Loucy (cell line): ENCODE data around the gene UTP14A.

Experiments used
- H2AFZ ChIP-seq: fragments of 200-600 bp; sonication (generic); 2 replicates; pipeline ENCODE4 v1.6.0; 2016; ENCODE audit warnings: antibody characterized with exemption, mild to moderate bottlenecking, low read length, moderate library complexity
- H3F3A ChIP-seq: fragments of 200-600 bp; 2 replicates; pipeline ENCODE4 v1.6.0; 2016; ENCODE audit warnings: antibody characterized with exemption, low read depth, mild to moderate bottlenecking
- H3K27me3 ChIP-seq: fragments of 200-600 bp; sonication (generic); 2 replicates; pipeline ENCODE4 v1.6.1; 2014; ENCODE audit warnings: low read length, mild to moderate bottlenecking; ENCODE audit not compliant: insufficient read depth, poor library complexity, severe bottlenecking
- H3K36me3 ChIP-seq: fragments of 200-600 bp; sonication (generic); 2 replicates; pipeline ENCODE4 v1.6.1; 2016; ENCODE audit warnings: low read length; ENCODE audit not compliant: insufficient read depth
- H3K4me1 ChIP-seq: fragments of 200-600 bp; sonication (generic); 2 replicates; pipeline ENCODE4 v1.5.1; 2014; ENCODE audit warnings: low read length, mild to moderate bottlenecking; ENCODE audit not compliant: insufficient read depth, poor library complexity, severe bottlenecking
- H3K4me2 ChIP-seq: fragments of 200-600 bp; sonication (generic); 2 replicates; pipeline ENCODE4 v1.6.0; 2014; ENCODE audit warnings: antibody characterized with exemption, low read length, low read depth, mild to moderate bottlenecking; ENCODE audit not compliant: poor library complexity, severe bottlenecking
- H3K4me3 ChIP-seq: fragments of 200-600 bp; sonication (generic); 2 replicates; pipeline ENCODE4 v1.5.1; 2014; ENCODE audit warnings: low read length, mild to moderate bottlenecking, mixed read lengths; ENCODE audit not compliant: poor library complexity, severe bottlenecking
- H3K79me2 ChIP-seq: fragments of 200-600 bp; sonication (generic); 2 replicates; pipeline ENCODE4 v1.6.1; 2014; ENCODE audit warnings: low read length; ENCODE audit not compliant: insufficient read depth
- H3K9ac ChIP-seq: fragments of 200-600 bp; sonication (generic); 2 replicates; pipeline ENCODE4 v1.6.0; 2014; ENCODE audit warnings: mild to moderate bottlenecking, low read depth, low read length, moderate library complexity; ENCODE audit not compliant: poor library complexity, severe bottlenecking
- H3K9me2 ChIP-seq: fragments of 200-600 bp; sonication (generic); replicated peaks from 2 replicates; pipeline ENCODE4 v1.6.1; 2016; ENCODE audit warnings: low read depth, low read length, mixed read lengths
- H3K9me3 ChIP-seq: fragments of 200-600 bp; sonication (generic); 2 replicates; pipeline ENCODE4 v1.6.1; 2014; ENCODE audit warnings: mild to moderate bottlenecking, antibody characterized with exemption, low read length, low read depth; ENCODE audit not compliant: insufficient read depth
- H4K20me1 ChIP-seq: fragments of 200-600 bp; sonication (generic); 2 replicates; pipeline ENCODE4 v1.6.0; 2014; ENCODE audit warnings: antibody characterized with exemption, low read length, mild to moderate bottlenecking; ENCODE audit not compliant: insufficient read depth, poor library complexity, severe bottlenecking
- EZH2phosphoT487 ChIP-seq: fragments of 200-600 bp; IDR thresholded peaks from 2 replicates; pipeline ENCODE4 v1.6.1; 2018; ENCODE audit warnings: antibody characterized with exemption, mild to moderate bottlenecking, moderate library complexity, borderline replicate concordance
- TF ChIP-seq, protein P1 (sequence below): fragments of 200-600 bp; sonication (generic); conservative IDR thresholded peaks from 2 replicates; pipeline ENCODE4 v1.5.1; 2014; ENCODE audit warnings: mild to moderate bottlenecking, antibody characterized with exemption, low read length

UTP14A gene

GRCh38 chrX:129900054-129900453, 5.9 kb upstream of the UTP14A start:
- no peaks in the 10 kb centered on the region for H3K27me3 ChIP-seq
- no peak overlapping the region for H2AFZ ChIP-seq
- H4K20me1 ChIP-seq: no peaks in the 10 kb centered on the region
- H3F3A ChIP-seq: no peaks in the 10 kb centered on the region
- H3K9me3 ChIP-seq: no peaks in the 10 kb centered on the region
- no peak overlapping the region for H3K4me2 ChIP-seq
- H3K9ac ChIP-seq: no peak overlapping the region
- H3K79me2 ChIP-seq: no peaks in the 10 kb centered on the region
- no peaks in the 10 kb centered on the region for H3K4me1 ChIP-seq
- no peak overlapping the region for H3K4me3 ChIP-seq
- H3K9me2 ChIP-seq: no peaks in the 10 kb centered on the region
- H3K36me3 ChIP-seq: no peaks in the 10 kb centered on the region
- TF ChIP-seq, protein P1, sequence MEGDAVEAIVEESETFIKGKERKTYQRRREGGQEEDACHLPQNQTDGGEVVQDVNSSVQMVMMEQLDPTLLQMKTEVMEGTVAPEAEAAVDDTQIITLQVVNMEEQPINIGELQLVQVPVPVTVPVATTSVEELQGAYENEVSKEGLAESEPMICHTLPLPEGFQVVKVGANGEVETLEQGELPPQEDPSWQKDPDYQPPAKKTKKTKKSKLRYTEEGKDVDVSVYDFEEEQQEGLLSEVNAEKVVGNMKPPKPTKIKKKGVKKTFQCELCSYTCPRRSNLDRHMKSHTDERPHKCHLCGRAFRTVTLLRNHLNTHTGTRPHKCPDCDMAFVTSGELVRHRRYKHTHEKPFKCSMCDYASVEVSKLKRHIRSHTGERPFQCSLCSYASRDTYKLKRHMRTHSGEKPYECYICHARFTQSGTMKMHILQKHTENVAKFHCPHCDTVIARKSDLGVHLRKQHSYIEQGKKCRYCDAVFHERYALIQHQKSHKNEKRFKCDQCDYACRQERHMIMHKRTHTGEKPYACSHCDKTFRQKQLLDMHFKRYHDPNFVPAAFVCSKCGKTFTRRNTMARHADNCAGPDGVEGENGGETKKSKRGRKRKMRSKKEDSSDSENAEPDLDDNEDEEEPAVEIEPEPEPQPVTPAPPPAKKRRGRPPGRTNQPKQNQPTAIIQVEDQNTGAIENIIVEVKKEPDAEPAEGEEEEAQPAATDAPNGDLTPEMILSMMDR: no peak
- TF ChIP-seq EZH2phosphoT487: no peak

GRCh38 chrX:129908636-129909035, 2.7 kb downstream of the UTP14A start:
- Histone ChIP-seq H3K79me2 (peaks cover 16% of the 10 kb centered on the region), H4K20me1 (peaks cover 5% of the 10 kb centered on the region), H3K4me3 (no peak overlapping the region), H3K4me2 (no peak overlapping the region), H3K9ac (no peak overlapping the region), H3K27me3 (no peaks in the 10 kb centered on the region), H3K36me3 (peaks cover 3% of the 10 kb centered on the region; the same call in 1 of the 2 replicates), H3F3A (no peaks in the 10 kb centered on the region), H3K9me3 (no peaks in the 10 kb centered on the region), H3K4me1 (no peaks in the 10 kb centered on the region), H2AFZ (no peak overlapping the region), H3K9me2 (no peaks in the 10 kb centered on the region)
- TF ChIP-seq, protein P1: no peak
- TF ChIP-seq EZH2phosphoT487: no peak

GRCh38 chrX:129925305-129926092, 19.5 kb downstream of the UTP14A start:
- Histone ChIP-seq H4K20me1 (no peaks in the 10 kb centered on the region), H3K9ac (no peak overlapping the region), H3K4me1 (no peaks in the 10 kb centered on the region), H3K9me2 (no peaks in the 10 kb centered on the region), H3K4me2 (no peak overlapping the region), H3K9me3 (no peaks in the 10 kb centered on the region), H3K79me2 (no peaks in the 10 kb centered on the region), H3K27me3 (no peaks in the 10 kb centered on the region), H3K4me3 (no peak overlapping the region), H2AFZ (no peak overlapping the region), H3F3A (no peaks in the 10 kb centered on the region; the same call in 1 of the 2 replicates), H3K36me3 (peaks cover 18% of the 10 kb centered on the region; the same call in 1 of the 2 replicates)
- TF ChIP-seq EZH2phosphoT487: no peak
- TF ChIP-seq, protein P1: peak; percentile 67
